Caco-2 (cell line): ENCODE data around the gene IL21R. TPM values are rescaled to one million over a fixed set of nuclear protein-coding genes. Genes with fewer than 3 reads are reported as not detected.

Experiments used
- BruUV-seq: library from RNA; stranded (reverse); fragments of 400-500 nt; replicated peaks from 2 replicates; lab custom pipeline; 2021; lab: Mats Ljungman, UMichigan
- CTCF ChIA-PET: fragments of 300-600 bp; sonication (Branson Sonifier 250); formaldehyde crosslinking; loops from one replicate; lab custom pipeline; 2022; ENCODE audit warnings: antibody characterized with exemption; lab: Charles Lee
- POLR2A ChIA-PET: fragments of 300-600 bp; sonication (Branson Sonifier 250); formaldehyde crosslinking; loops from one replicate; lab custom pipeline; 2022; ENCODE audit warnings: antibody characterized with exemption; lab: Charles Lee
- DNase-seq, 2 experiments: peaks; one replicate each; pipeline versions ENCODE4 v3.0.0 to v3.0.0-alpha.2; 2020 to 2022
- H3K27me3 ChIP-seq: replicated peaks from 2 replicates; pipeline ENCODE4 v1.6.0; 2011; ENCODE audit warnings: low read length; ENCODE audit not compliant: control insufficient read depth, insufficient read depth
- H3K36me3 ChIP-seq: 2 replicates; pipeline ENCODE4 v1.5.1; 2011; ENCODE audit warnings: low read length; ENCODE audit not compliant: control insufficient read depth, insufficient read depth
- H3K4me1 ChIP-seq: fragments of 250-450 bp; sonication (Bioruptor Pico); 2 replicates; pipeline ENCODE4 v1.5.1; 2020; ENCODE audit warnings: mild to moderate bottlenecking
- H3K4me3 ChIP-seq: 2 replicates; pipeline ENCODE4 v1.5.1; 2011; ENCODE audit warnings: low read depth, mild to moderate bottlenecking, control low read depth, low read length
- H3K9me3 ChIP-seq: fragments of 250-450 bp; sonication (Bioruptor Pico); 2 replicates; pipeline ENCODE4 v1.5.1; 2020; ENCODE audit warnings: mild to moderate bottlenecking, moderate library complexity
- H3K27ac Mint-ChIP-seq: one replicate; pipeline ENCODE4 v1.8.0; 2022; ENCODE audit warnings: mixed read lengths; ENCODE audit not compliant: unreplicated experiment
- H3K27me3 Mint-ChIP-seq: one replicate; pipeline ENCODE4 v1.8.0; 2022; ENCODE audit warnings: mixed read lengths; ENCODE audit not compliant: insufficient read depth, unreplicated experiment
- H3K36me3 Mint-ChIP-seq: one replicate; pipeline ENCODE4 v1.8.0; 2022; ENCODE audit warnings: mild to moderate bottlenecking, mixed read lengths; ENCODE audit not compliant: insufficient read depth, unreplicated experiment
- H3K4me1 Mint-ChIP-seq: one replicate; pipeline ENCODE4 v1.8.0; 2022; ENCODE audit warnings: low read depth, mixed read lengths; ENCODE audit not compliant: unreplicated experiment
- H3K4me3 Mint-ChIP-seq: one replicate; pipeline ENCODE4 v1.8.0; 2022; ENCODE audit warnings: mild to moderate bottlenecking, moderate library complexity, mixed read lengths; ENCODE audit not compliant: unreplicated experiment
- H3K9me3 Mint-ChIP-seq: one replicate; pipeline ENCODE4 v1.8.0; 2022; ENCODE audit warnings: mixed read lengths; ENCODE audit not compliant: unreplicated experiment
- intact Hi-C: fragments of 100-400 bp; cut with micrococcal nuclease; formaldehyde crosslinking; loops from one replicate; pipeline ENCODE4 v1.10.0; 2022; ENCODE audit not compliant: unreplicated experiment
- total RNA-seq: library from RNA; stranded (reverse); gene quantifications from 2 replicates; pipeline ENCODE4 v1.2.3, GENCODE V29; 2022
- TF ChIP-seq, protein P1 (sequence below), 2 experiments: fragments of 200-600 bp in 1 of 2; IDR thresholded peaks; 1 replicate in 1 of 2; 2 replicates in 1 of 2; pipeline versions ENCODE4 v1.5.1 to v1.8.0; 2011 to 2022; ENCODE audit warnings: antibody characterized with exemption in 1 of 2, control low read depth in 1 of 2, inconsistent platforms in 1 of 2, low read depth in 1 of 2, low read length in 1 of 2, mild to moderate bottlenecking in 1 of 2, moderate library complexity in 1 of 2; ENCODE audit not compliant: insufficient read depth in 1 of 2, severe bottlenecking in 1 of 2, unreplicated experiment in 1 of 2

Gene IL21R
- total RNA-seq, 1 experiment from 2014 or later: 0.07 TPM

DNA sequence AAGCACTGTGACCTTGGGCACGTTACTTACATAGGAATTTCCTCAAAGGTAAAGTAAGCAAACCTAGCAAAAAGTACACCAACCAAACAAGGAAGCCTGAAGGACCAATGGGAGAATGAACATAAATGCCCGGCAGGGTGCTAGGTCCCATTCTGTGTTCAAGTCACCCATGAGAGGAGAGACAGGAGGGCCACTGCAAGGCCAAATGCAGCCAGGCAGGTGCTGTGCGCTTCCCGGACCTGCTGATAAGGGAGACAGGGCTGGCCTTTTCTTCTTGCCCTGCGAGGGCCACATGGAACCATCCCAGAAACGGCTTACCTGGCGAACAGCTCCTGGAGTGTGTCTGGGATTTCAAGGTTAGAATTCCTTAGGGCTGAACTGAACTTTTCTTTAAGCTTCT lies 78.8 kb downstream of the IL21R start:
- no TSS peak for BruUV-seq
- H3K27me3 ChIP-seq: no peaks in the 10 kb centered on the region
- CTCF ChIA-PET: no interaction called here
- Mint-ChIP-seq H3K9me3 (no peaks in the 10 kb centered on the region), H3K27me3 (no peaks in the 10 kb centered on the region), H3K4me1 (no peaks in the 10 kb centered on the region), H3K36me3 (peaks cover 63% of the 10 kb centered on the region), H3K27ac (no peak overlapping the region), H3K4me3 (no peak overlapping the region)
- H3K4me1 ChIP-seq: no peaks in the 10 kb centered on the region
- H3K36me3 ChIP-seq: no peaks in the 10 kb centered on the region; the same call in 1 of the 2 replicates
- no peak overlapping the region for H3K4me3 ChIP-seq
- intact Hi-C loops: no loop called here
- POLR2A ChIA-PET: no interaction called here
- TF ChIP-seq, protein P1, sequence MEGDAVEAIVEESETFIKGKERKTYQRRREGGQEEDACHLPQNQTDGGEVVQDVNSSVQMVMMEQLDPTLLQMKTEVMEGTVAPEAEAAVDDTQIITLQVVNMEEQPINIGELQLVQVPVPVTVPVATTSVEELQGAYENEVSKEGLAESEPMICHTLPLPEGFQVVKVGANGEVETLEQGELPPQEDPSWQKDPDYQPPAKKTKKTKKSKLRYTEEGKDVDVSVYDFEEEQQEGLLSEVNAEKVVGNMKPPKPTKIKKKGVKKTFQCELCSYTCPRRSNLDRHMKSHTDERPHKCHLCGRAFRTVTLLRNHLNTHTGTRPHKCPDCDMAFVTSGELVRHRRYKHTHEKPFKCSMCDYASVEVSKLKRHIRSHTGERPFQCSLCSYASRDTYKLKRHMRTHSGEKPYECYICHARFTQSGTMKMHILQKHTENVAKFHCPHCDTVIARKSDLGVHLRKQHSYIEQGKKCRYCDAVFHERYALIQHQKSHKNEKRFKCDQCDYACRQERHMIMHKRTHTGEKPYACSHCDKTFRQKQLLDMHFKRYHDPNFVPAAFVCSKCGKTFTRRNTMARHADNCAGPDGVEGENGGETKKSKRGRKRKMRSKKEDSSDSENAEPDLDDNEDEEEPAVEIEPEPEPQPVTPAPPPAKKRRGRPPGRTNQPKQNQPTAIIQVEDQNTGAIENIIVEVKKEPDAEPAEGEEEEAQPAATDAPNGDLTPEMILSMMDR (IDR thresholded peaks at IDR 0.05; ENCODE audit: insufficient read depth in 1 of 2, low read depth in 1 of 2, low read length in 1 of 2, severe bottlenecking in 1 of 2, unreplicated experiment in 1 of 2): no peak
- no peak for DNase-seq
- H3K9me3 ChIP-seq: no peaks in the 10 kb centered on the region

DNA sequence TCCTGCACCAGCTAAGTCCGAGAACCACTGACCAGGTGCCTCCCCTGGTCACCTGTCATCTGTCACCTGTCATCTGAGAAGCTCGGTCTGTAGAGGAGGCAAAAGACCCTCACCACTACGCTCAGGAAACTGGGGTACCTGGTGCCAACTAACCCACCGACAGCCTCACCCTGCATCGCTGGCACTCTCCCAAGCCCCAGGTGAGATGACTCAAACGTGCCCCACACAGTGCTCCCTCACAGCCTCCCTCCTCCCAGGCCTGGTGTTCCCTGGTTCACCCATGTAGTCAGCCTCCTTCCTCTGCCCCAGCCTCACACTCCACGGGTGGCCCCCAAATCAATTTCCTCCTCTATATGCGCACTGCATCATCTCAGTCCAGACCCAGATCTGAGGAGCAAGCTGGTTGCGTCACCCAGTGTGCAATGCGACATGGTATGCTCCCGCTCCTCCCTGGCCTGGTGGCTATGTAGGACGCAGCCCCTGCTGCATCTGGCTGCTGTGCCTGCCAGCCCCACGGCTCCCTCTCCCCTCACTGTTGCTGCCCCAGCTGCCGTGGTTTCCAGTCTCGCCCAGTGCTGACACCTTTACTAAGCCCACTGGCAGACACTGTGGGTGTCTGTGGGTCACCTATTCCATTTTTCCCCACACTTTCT lies 79.4 kb downstream of the IL21R start:
- no peak overlapping the region for H3K4me3 Mint-ChIP-seq
- no peaks in the 10 kb centered on the region; the same call in 1 of the 2 replicates for H3K36me3 ChIP-seq
- H3K4me3 ChIP-seq: no peak overlapping the region
- intact Hi-C loops: no loop called here
- TF ChIP-seq, protein P1 (IDR thresholded peaks at IDR 0.05; ENCODE audit: insufficient read depth in 1 of 2, low read depth in 1 of 2, low read length in 1 of 2, severe bottlenecking in 1 of 2, unreplicated experiment in 1 of 2): no peak
- CTCF ChIA-PET: no interaction called here
- H3K9me3 Mint-ChIP-seq: no peaks in the 10 kb centered on the region
- no peaks in the 10 kb centered on the region for H3K4me1 ChIP-seq
- H3K27ac Mint-ChIP-seq: no peak overlapping the region
- peaks cover 64% of the 10 kb centered on the region for H3K36me3 Mint-ChIP-seq
- no TSS peak for BruUV-seq
- no peaks in the 10 kb centered on the region for H3K4me1 Mint-ChIP-seq
- H3K27me3 Mint-ChIP-seq: no peaks in the 10 kb centered on the region
- no peaks in the 10 kb centered on the region for H3K27me3 ChIP-seq
- no peak for DNase-seq
- no peaks in the 10 kb centered on the region for H3K9me3 ChIP-seq
- POLR2A ChIA-PET: no interaction called here

DNA sequence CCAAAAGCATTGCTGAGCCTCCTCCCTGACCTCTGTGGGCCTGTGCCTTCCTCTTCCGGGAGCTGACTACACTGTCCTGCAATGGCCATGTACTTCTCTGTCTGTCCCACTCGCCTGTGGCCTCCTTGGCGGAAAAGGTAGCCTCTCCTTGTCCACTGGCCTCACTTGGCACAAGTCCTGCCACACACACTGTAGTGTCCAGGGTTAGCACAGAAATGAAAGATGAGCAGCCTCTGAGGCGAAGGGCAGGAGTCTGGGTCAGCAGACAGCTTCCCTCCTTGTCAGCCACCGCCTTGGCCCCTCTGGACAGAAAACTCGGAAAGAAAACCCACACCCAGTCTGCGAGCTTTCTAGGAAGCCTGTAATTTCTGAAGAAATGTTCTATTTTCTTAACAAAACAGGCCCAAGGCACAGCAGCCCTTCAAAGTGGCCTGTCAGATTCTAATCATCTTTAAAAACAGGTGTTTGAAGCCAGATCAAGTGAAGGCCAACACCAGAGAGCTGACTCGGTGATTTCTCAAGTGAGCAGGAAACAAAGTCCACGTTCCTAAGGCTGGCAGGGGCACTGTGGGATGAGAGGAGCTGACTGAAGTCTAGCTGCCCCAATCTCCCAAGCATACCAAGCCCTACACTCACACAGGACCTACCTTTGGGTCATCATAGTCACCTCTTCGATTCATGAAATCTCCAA lies 80.6 kb downstream of the IL21R start:
- no peak overlapping the region for H3K4me3 Mint-ChIP-seq
- TF ChIP-seq, protein P1 (IDR thresholded peaks at IDR 0.05; ENCODE audit: insufficient read depth in 1 of 2, low read depth in 1 of 2, low read length in 1 of 2, severe bottlenecking in 1 of 2, unreplicated experiment in 1 of 2): no peak
- CTCF ChIA-PET: no interaction called here
- intact Hi-C loops: no loop called here
- H3K4me3 ChIP-seq: no peak overlapping the region
- H3K9me3 Mint-ChIP-seq: no peaks in the 10 kb centered on the region
- peaks cover 61% of the 10 kb centered on the region for H3K36me3 Mint-ChIP-seq
- BruUV-seq: no TSS peak
- H3K9me3 ChIP-seq: no peaks in the 10 kb centered on the region
- POLR2A ChIA-PET: no interaction called here
- no peaks in the 10 kb centered on the region for H3K27me3 ChIP-seq
- no peaks in the 10 kb centered on the region for H3K4me1 Mint-ChIP-seq
- no peaks in the 10 kb centered on the region for H3K4me1 ChIP-seq
- H3K27ac Mint-ChIP-seq: no peak overlapping the region
- no peaks in the 10 kb centered on the region for H3K27me3 Mint-ChIP-seq
- H3K36me3 ChIP-seq: no peaks in the 10 kb centered on the region
- DNase-seq: no peak
